ENCODE data around the gene CHST11.

GRCh38 chr12:104669851-104670337 is 213.1 kb downstream of the CHST11 start:
- TF ChIP-seq CTCF (IDR thresholded peaks at IDR 0.05; ENCODE audit: borderline replicate concordance, extremely low read depth, low read length, poor library complexity, severe bottlenecking) (peak; percentile 14), EZH2 (IDR thresholded peaks at IDR 0.05; ENCODE audit: borderline replicate concordance, low read depth, low read length, severe bottlenecking) (no peak)

All from DND-41 (cell line).